CD14-positive monocyte (primary cell): Measurements from ENCODE around the gene AMZ1. TPM values are rescaled to one million over a fixed set of nuclear protein-coding genes. Genes with fewer than 3 reads are reported as not detected.
A peak's percentile ranks its signal among the peaks of the same experiment; 100 is the strongest.

Experiments
- DNase-seq, 3 donors: peaks; one replicate each; pipeline ENCODE4 v3.0.0-alpha.2; 2011 to 2022
- H2AFZ ChIP-seq: 2 replicates; pipeline ENCODE4 v1.6.0; 2012; ENCODE audit warnings: mild to moderate bottlenecking, low read depth, low read length, inconsistent platforms; ENCODE audit not compliant: insufficient read depth, poor library complexity, severe bottlenecking
- H3K27ac ChIP-seq, 2 donors: 1 replicate in 1 of 2; 2 replicates in 1 of 2; pipeline ENCODE4 v1.5.1; 2012 to 2013; ENCODE audit warnings: low read length in 2 of 2, control low read depth in 1 of 2, inconsistent platforms in 1 of 2, low read depth in 1 of 2, mild to moderate bottlenecking in 1 of 2
- H3K27me3 ChIP-seq, 2 donors: one replicate each; pipeline versions ENCODE4 v1.6.0 to v1.6.1; 2011 to 2013; ENCODE audit warnings: low read length in 2 of 2; ENCODE audit not compliant: control insufficient read depth in 2 of 2, insufficient read depth in 2 of 2
- H3K36me3 ChIP-seq, 2 donors: replicated peaks in 1 of 2; 1 replicate in 1 of 2; 2 replicates in 1 of 2; pipeline versions ENCODE4 v1.5.1 to v1.6.1; 2012 to 2013; ENCODE audit warnings: low read length in 2 of 2, control low read depth in 1 of 2, inconsistent platforms in 1 of 2, mild to moderate bottlenecking in 1 of 2; ENCODE audit not compliant: insufficient read depth in 2 of 2, control insufficient read depth in 1 of 2
- H3K4me1 ChIP-seq, 2 donors: 1 replicate in 1 of 2; 2 replicates in 1 of 2; pipeline versions ENCODE4 v1.5.1 to v1.6.1; 2012 to 2013; ENCODE audit warnings: low read length in 2 of 2, control low read depth in 1 of 2, inconsistent platforms in 1 of 2, mild to moderate bottlenecking in 1 of 2, moderate library complexity in 1 of 2; ENCODE audit not compliant: insufficient read depth in 2 of 2, control insufficient read depth in 1 of 2
- H3K4me2 ChIP-seq: replicated peaks from 2 replicates; pipeline ENCODE3; 2012; ENCODE audit warnings: low read length, moderate library complexity, mild to moderate bottlenecking; ENCODE audit not compliant: poor library complexity, severe bottlenecking; ENCODE audit errors: extremely low read depth
- H3K4me3 ChIP-seq, 3 experiments: fragments of 200-600 bp in 1 of 3; sonication (generic) in 1 of 3; replicated peaks in 1 of 3; 1 replicate in 2 of 3; 2 replicates in 1 of 3; pipeline ENCODE4 v1.5.1; 2011 to 2013; ENCODE audit warnings: low read length in 3 of 3, mild to moderate bottlenecking in 3 of 3, control low read depth in 2 of 3, low read depth in 2 of 3, inconsistent platforms in 1 of 3, moderate library complexity in 1 of 3
- H3K79me2 ChIP-seq: 2 replicates; pipeline ENCODE4 v1.6.0; 2012; ENCODE audit warnings: mild to moderate bottlenecking, control low read depth, inconsistent platforms, low read length, moderate library complexity; ENCODE audit not compliant: insufficient read depth
- H3K9ac ChIP-seq: 2 replicates; pipeline ENCODE4 v1.6.0; 2017; ENCODE audit warnings: low read length, mild to moderate bottlenecking; ENCODE audit not compliant: insufficient read depth, poor library complexity, severe bottlenecking
- H3K9me3 ChIP-seq, 2 donors: replicated peaks in 1 of 2; 1 replicate in 1 of 2; 2 replicates in 1 of 2; pipeline versions ENCODE4 v1.5.1 to v1.6.1; 2012 to 2013; ENCODE audit warnings: low read length in 2 of 2, control low read depth in 1 of 2; ENCODE audit not compliant: control insufficient read depth in 1 of 2, insufficient read depth in 1 of 2
- H4K20me1 ChIP-seq: 2 replicates; pipeline ENCODE4 v1.6.0; 2012; ENCODE audit warnings: mild to moderate bottlenecking, low read length, control low read depth, moderate library complexity; ENCODE audit not compliant: insufficient read depth
- H3K27ac Mint-ChIP-seq, 7 donors: one replicate each; pipeline ENCODE4 v1.8.0; 2020; ENCODE audit warnings: mild to moderate bottlenecking in 7 of 7, mixed read lengths in 7 of 7, moderate library complexity in 6 of 7, inconsistent platforms in 2 of 7
- H3K27me3 Mint-ChIP-seq, 3 donors: one replicate each; pipeline ENCODE4 v1.8.0; 2021 to 2022; ENCODE audit warnings: low read depth in 3 of 3, mild to moderate bottlenecking in 3 of 3, mixed read lengths in 3 of 3, moderate library complexity in 3 of 3, inconsistent platforms in 1 of 3
- H3K36me3 Mint-ChIP-seq, 2 donors: one replicate each; pipeline ENCODE4 v1.8.0; 2020; ENCODE audit warnings: mixed read lengths in 2 of 2, inconsistent platforms in 1 of 2, mild to moderate bottlenecking in 1 of 2
- H3K4me1 Mint-ChIP-seq: one replicate; pipeline ENCODE4 v1.8.0; 2020; ENCODE audit warnings: mild to moderate bottlenecking, mixed read lengths
- H3K4me3 Mint-ChIP-seq, 2 donors: one replicate each; pipeline ENCODE4 v1.8.0; 2020; ENCODE audit warnings: mild to moderate bottlenecking in 2 of 2, mixed read lengths in 2 of 2, moderate library complexity in 1 of 2
- H3K9me3 Mint-ChIP-seq, 7 donors: one replicate each; pipeline ENCODE4 v1.8.0; 2020 to 2022; ENCODE audit warnings: mixed read lengths in 7 of 7, mild to moderate bottlenecking in 6 of 7, moderate library complexity in 6 of 7, inconsistent platforms in 2 of 7
- WGBS: methylation state at CpG from one replicate; pipeline ENCODE4 v1.1.5; 2013; ENCODE audit warnings: missing lambda C conversion rate; ENCODE audit not compliant: insufficient coverage; 5-methylcytosine and 5-hydroxymethylcytosine counted together
- intact Hi-C, 2 donors: fragments of 100-400 bp; cut with micrococcal nuclease; formaldehyde crosslinking; loops; one replicate each; pipeline versions ENCODE4 v1.15.0 to v1.15.1; 2023
- polyA plus RNA-seq, 3 donors: library from polyadenylated mRNA; depleted of rRNA in 1 of 3; unstranded in 2 of 3; stranded (reverse) in 1 of 3; fragments of 300-500 nt in 2 of 3; fragments of >200 nt in 1 of 3; fragmentation: Illumina TruSeq in 2 of 3; gene quantifications; 1 replicate in 2 of 3; 2 replicates in 1 of 3; pipeline ENCODE4 v1.2.3, GENCODE V29; 2012 to 2021
- TF ChIP-seq, protein P1 (sequence below): fragments of 200-600 bp; IDR thresholded peaks from one replicate; pipeline ENCODE4 v1.8.0; 2022; ENCODE audit warnings: antibody characterized with exemption, mild to moderate bottlenecking

The AMZ1 gene
- polyA plus RNA-seq, 3 donors: 0.09 to 0.25 (median 0.14) TPM

DNA sequence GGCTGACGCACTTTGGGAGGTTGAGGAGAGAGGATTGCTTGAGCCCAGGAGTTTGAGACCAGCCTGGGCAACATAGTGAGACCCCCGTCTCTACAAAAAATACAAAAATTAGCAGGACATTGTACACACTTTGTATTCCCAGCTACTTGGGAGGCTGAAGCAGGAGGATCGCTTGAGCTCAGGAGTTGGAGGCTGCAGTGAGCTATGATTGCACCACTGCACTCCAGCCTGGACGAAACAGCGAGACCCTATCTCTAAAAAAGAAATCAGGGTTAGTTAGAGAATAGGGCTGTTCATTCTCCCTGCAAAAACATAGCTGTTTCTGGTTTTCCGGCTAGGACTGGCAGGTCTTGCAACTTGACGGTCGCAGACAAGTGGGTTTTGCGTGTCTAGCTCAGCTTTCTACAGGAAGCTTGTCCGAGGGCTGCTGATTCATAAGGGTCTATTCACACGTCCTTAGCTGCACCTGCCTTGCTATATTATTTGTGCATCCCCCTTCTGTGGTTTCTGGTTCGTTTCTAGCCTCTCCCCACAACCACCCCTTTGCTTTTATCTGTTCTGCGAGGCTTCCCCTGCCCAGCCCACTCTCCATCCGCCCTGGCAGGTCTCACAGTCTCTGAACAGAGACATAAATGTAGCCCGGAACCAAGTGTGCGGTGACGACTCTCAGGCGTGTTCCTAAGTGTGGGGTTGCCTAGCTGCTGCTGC lies 10.7 kb downstream of the AMZ1 start:
- H3K9ac ChIP-seq: peak overlapping the region; percentile 32
- intact Hi-C loops: no loop called here
- Mint-ChIP-seq H3K27me3 (peaks cover 28 to 36% (median 29%) of the 10 kb centered on the region in 3 donors), H3K9me3 (peaks cover 0 to 4% (median 0%) of the 10 kb centered on the region in 7 donors), H3K4me1 (peaks cover 22% of the 10 kb centered on the region), H3K27ac (peak overlapping the region in 1 of 7 donors; percentile 64), H3K36me3 (peaks cover under 1% of the 10 kb centered on the region in 2 donors), H3K4me3 (peak overlapping the region in 1 of 2 donors; percentile 69)
- H3K4me1 ChIP-seq: peaks cover 46 to 47% of the 10 kb centered on the region in 2 donors
- peak overlapping the region; percentile 30 for H2AFZ ChIP-seq
- no peaks in the 10 kb centered on the region for H3K9me3 ChIP-seq
- no peaks in the 10 kb centered on the region for H4K20me1 ChIP-seq
- peaks cover 0 to 15% of the 10 kb centered on the region in 2 donors for H3K27me3 ChIP-seq
- no peak overlapping the region for H3K4me3 ChIP-seq
- no peaks in the 10 kb centered on the region for H3K79me2 ChIP-seq
- peak overlapping the region; percentile 5 for H3K4me2 ChIP-seq
- no peak overlapping the region for H3K27ac ChIP-seq
- TF ChIP-seq, protein P1, sequence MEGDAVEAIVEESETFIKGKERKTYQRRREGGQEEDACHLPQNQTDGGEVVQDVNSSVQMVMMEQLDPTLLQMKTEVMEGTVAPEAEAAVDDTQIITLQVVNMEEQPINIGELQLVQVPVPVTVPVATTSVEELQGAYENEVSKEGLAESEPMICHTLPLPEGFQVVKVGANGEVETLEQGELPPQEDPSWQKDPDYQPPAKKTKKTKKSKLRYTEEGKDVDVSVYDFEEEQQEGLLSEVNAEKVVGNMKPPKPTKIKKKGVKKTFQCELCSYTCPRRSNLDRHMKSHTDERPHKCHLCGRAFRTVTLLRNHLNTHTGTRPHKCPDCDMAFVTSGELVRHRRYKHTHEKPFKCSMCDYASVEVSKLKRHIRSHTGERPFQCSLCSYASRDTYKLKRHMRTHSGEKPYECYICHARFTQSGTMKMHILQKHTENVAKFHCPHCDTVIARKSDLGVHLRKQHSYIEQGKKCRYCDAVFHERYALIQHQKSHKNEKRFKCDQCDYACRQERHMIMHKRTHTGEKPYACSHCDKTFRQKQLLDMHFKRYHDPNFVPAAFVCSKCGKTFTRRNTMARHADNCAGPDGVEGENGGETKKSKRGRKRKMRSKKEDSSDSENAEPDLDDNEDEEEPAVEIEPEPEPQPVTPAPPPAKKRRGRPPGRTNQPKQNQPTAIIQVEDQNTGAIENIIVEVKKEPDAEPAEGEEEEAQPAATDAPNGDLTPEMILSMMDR: no peak
- peak; percentile 37 to 80 (median 54) for DNase-seq
- WGBS: 8% methylated on average over 12 of the region's 18 CpGs
- H3K36me3 ChIP-seq: no peaks in the 10 kb centered on the region

DNA sequence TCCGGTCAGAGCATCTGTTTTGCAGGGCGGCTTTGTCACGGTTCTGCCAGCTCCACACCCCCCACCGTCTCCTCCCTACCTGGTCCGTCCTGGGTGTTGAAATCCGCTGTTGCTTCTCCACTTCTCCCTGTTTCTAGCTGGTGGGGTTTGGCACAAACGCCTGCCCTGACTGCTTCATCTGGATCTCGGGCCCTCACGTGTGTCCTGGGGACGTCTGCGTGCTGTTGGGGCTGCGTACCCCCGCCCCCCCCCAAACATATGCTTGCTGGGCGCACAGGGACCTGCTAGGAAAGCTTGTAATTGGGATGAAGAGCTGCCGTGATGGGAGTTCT lies 11.3 kb downstream of the AMZ1 start:
- H3K4me1 Mint-ChIP-seq: peaks cover 17% of the 10 kb centered on the region
- Histone ChIP-seq H3K9ac (peak overlapping the region; percentile 32), H3K79me2 (no peaks in the 10 kb centered on the region), H3K4me3 (no peak overlapping the region), H3K27me3 (peaks cover 0 to 15% of the 10 kb centered on the region in 2 donors), H3K27ac (no peak overlapping the region), H3K9me3 (no peaks in the 10 kb centered on the region), H3K4me1 (peaks cover 41 to 42% of the 10 kb centered on the region in 2 donors), H3K4me2 (peak overlapping the region; percentile 5), H3K36me3 (no peaks in the 10 kb centered on the region), H2AFZ (peak overlapping the region; percentile 30), H4K20me1 (no peaks in the 10 kb centered on the region)
- H3K36me3 Mint-ChIP-seq: no peaks in the 10 kb centered on the region
- intact Hi-C loops: no loop called here
- no peak for DNase-seq
- peaks cover 29 to 36% (median 32%) of the 10 kb centered on the region in 3 donors for H3K27me3 Mint-ChIP-seq
- TF ChIP-seq, protein P1: no peak
- 9% methylated on average over 7 of the region's 15 CpGs for WGBS
- peak overlapping the region in 1 of 2 donors; percentile 69 for H3K4me3 Mint-ChIP-seq
- peaks cover 0 to 4% (median 0%) of the 10 kb centered on the region in 7 donors for H3K9me3 Mint-ChIP-seq
- H3K27ac Mint-ChIP-seq: peak overlapping the region in 2 of 7 donors; percentile 40 to 64
